Esophagus (tissue), 2 donors: ENCODE measurements around the gene CNTNAP5. TPM values are rescaled to one million over a fixed set of nuclear protein-coding genes. Genes with fewer than 3 reads are reported as not detected.

Source experiments
- H3K27ac ChIP-seq, 2 donors: one replicate each; pipeline ENCODE4 v1.5.1; 2013; ENCODE audit warnings: low read depth in 2 of 2, mild to moderate bottlenecking in 2 of 2, inconsistent platforms in 1 of 2, low read length in 1 of 2, moderate library complexity in 1 of 2
- H3K27me3 ChIP-seq, 2 donors: one replicate each; pipeline ENCODE4 v1.6.1; 2013; ENCODE audit warnings: low read length in 2 of 2, control low read depth in 1 of 2, mild to moderate bottlenecking in 1 of 2; ENCODE audit not compliant: insufficient read depth in 2 of 2, control insufficient read depth in 1 of 2
- H3K36me3 ChIP-seq, 2 donors: one replicate each; pipeline ENCODE4 v1.6.1; 2013; ENCODE audit warnings: low read length in 1 of 2; ENCODE audit not compliant: control insufficient read depth in 2 of 2, insufficient read depth in 2 of 2
- H3K4me1 ChIP-seq, 2 donors: one replicate each; pipeline ENCODE4 v1.6.1; 2013; ENCODE audit warnings: low read length in 1 of 2; ENCODE audit not compliant: control insufficient read depth in 2 of 2, insufficient read depth in 2 of 2
- H3K4me3 ChIP-seq, 2 donors: one replicate each; pipeline ENCODE4 v1.5.1; 2013; ENCODE audit warnings: low read length in 2 of 2, mild to moderate bottlenecking in 2 of 2, low read depth in 1 of 2, moderate library complexity in 1 of 2
- H3K9me3 ChIP-seq, 2 donors: one replicate each; pipeline ENCODE4 v1.6.1; 2013; ENCODE audit warnings: mild to moderate bottlenecking in 2 of 2, low read depth in 1 of 2, low read length in 1 of 2, moderate library complexity in 1 of 2; ENCODE audit not compliant: control insufficient read depth in 2 of 2, insufficient read depth in 1 of 2
- WGBS, 2 donors: extraction: QIAGEN DNeasy Blood & Tissue Kit; methylation state at CpG; one replicate each; pipeline ENCODE4 v1.1.7; 2013; 5-methylcytosine and 5-hydroxymethylcytosine counted together
- polyA plus RNA-seq, 2 donors: library from polyadenylated mRNA; stranded (reverse); fragments of 200-250 nt; gene quantifications; one replicate each; pipeline ENCODE4 v1.2.3, GENCODE V29; 2013
- donor health status: healthy with polysubstance abuse.
- donor health status: Bipolar disorder and iron deficiency.

CNTNAP5 gene
- polyA plus RNA-seq, 2 donors, result not detected

- no peak overlapping the region for H3K27ac ChIP-seq
- no peak overlapping the region for H3K4me3 ChIP-seq
- no peaks in the 10 kb centered on the region for H3K9me3 ChIP-seq
- no peaks in the 10 kb centered on the region for H3K36me3 ChIP-seq
- no peaks in the 10 kb centered on the region for H3K4me1 ChIP-seq
- WGBS, 2 donors, result 39 to 59% methylated on average over 2 of the region's 2 CpGs
- H3K27me3 ChIP-seq, result no peaks in the 10 kb centered on the region
Measured at GRCh38 chr2:124088616-124089015, 63.5 kb downstream of the CNTNAP5 start.

- H3K27ac ChIP-seq, result no peak overlapping the region
- WGBS, 2 donors, result 53 to 72% methylated on average over 5 of the region's 5 CpGs
- H3K4me3 ChIP-seq, result no peak overlapping the region
Measured at GRCh38 chr2:124091721-124092120, 66.6 kb downstream of the CNTNAP5 start.

GRCh38 chr2:124092651-124093050 is 67.6 kb downstream of the CNTNAP5 start:
- H3K27me3 ChIP-seq, result no peaks in the 10 kb centered on the region
- H3K4me1 ChIP-seq, result no peaks in the 10 kb centered on the region
- no peak overlapping the region for H3K4me3 ChIP-seq
- 36 to 57% methylated on average over 2 of the region's 2 CpGs for WGBS, 2 donors
- H3K9me3 ChIP-seq, result no peaks in the 10 kb centered on the region
- H3K36me3 ChIP-seq, result no peaks in the 10 kb centered on the region
- H3K27ac ChIP-seq, result no peak overlapping the region

More at GRCh38 chr2:124091721-124092120, 66.6 kb downstream of the CNTNAP5 start:
- Histone ChIP-seq H3K36me3 (no peaks in the 10 kb centered on the region), H3K27me3 (no peaks in the 10 kb centered on the region), H3K4me1 (no peaks in the 10 kb centered on the region), H3K9me3 (no peaks in the 10 kb centered on the region)

- 66 to 74% methylated on average over 1 of the region's 1 CpG for WGBS, 2 donors
- Histone ChIP-seq H3K4me1 (no peaks in the 10 kb centered on the region), H3K27me3 (no peaks in the 10 kb centered on the region), H3K36me3 (no peaks in the 10 kb centered on the region), H3K9me3 (peaks cover 0 to 3% of the 10 kb centered on the region in 2 donors), H3K27ac (no peak overlapping the region), H3K4me3 (no peak overlapping the region)
Measured at GRCh38 chr2:124104914-124105313, 79.8 kb downstream of the CNTNAP5 start.

GRCh38 chr2:124112206-124112605 is 87.1 kb downstream of the CNTNAP5 start:
- Histone ChIP-seq H3K9me3 (peaks cover 0 to 3% of the 10 kb centered on the region in 2 donors), H3K27ac (no peak overlapping the region), H3K27me3 (no peaks in the 10 kb centered on the region), H3K4me3 (no peak overlapping the region), H3K36me3 (no peaks in the 10 kb centered on the region), H3K4me1 (no peaks in the 10 kb centered on the region)

GRCh38 chr2:124112966-124113365 is 87.9 kb downstream of the CNTNAP5 start:
- Histone ChIP-seq H3K9me3 (peaks cover 0 to 3% of the 10 kb centered on the region in 2 donors), H3K27ac (no peak overlapping the region), H3K4me1 (no peaks in the 10 kb centered on the region), H3K27me3 (no peaks in the 10 kb centered on the region), H3K36me3 (no peaks in the 10 kb centered on the region), H3K4me3 (no peak overlapping the region)
- WGBS, 2 donors, result 29 to 41% methylated on average over 2 of the region's 2 CpGs

GRCh38 chr2:124120246-124120645 is 95.2 kb downstream of the CNTNAP5 start:
- Histone ChIP-seq H3K4me1 (no peaks in the 10 kb centered on the region), H3K36me3 (no peaks in the 10 kb centered on the region), H3K27ac (no peak overlapping the region), H3K27me3 (no peaks in the 10 kb centered on the region), H3K4me3 (no peak overlapping the region), H3K9me3 (peaks cover 3 to 5% of the 10 kb centered on the region in 2 donors)
- WGBS, 2 donors, result 73 to 83% methylated on average over 1 of the region's 1 CpG

- 78 to 88% methylated on average over 5 of the region's 5 CpGs for WGBS, 2 donors
Measured at GRCh38 chr2:124121106-124121505, 96.0 kb downstream of the CNTNAP5 start.

GRCh38 chr2:124121760-124122275 is 96.7 kb downstream of the CNTNAP5 start:
- H3K27me3 ChIP-seq, result no peaks in the 10 kb centered on the region
- H3K9me3 ChIP-seq, result peaks cover 3 to 5% of the 10 kb centered on the region in 2 donors
- WGBS, 2 donors, result 87 to 90% methylated on average over 3 of the region's 3 CpGs
- no peak overlapping the region for H3K27ac ChIP-seq
- H3K36me3 ChIP-seq, result no peaks in the 10 kb centered on the region
- no peak overlapping the region for H3K4me3 ChIP-seq
- H3K4me1 ChIP-seq, result no peaks in the 10 kb centered on the region

More at GRCh38 chr2:124121106-124121505, 96.0 kb downstream of the CNTNAP5 start:
- no peaks in the 10 kb centered on the region for H3K27me3 ChIP-seq
- no peak overlapping the region for H3K4me3 ChIP-seq
- H3K27ac ChIP-seq, result no peak overlapping the region
- H3K4me1 ChIP-seq, result no peaks in the 10 kb centered on the region
- H3K36me3 ChIP-seq, result no peaks in the 10 kb centered on the region
- peaks cover 3 to 5% of the 10 kb centered on the region in 2 donors for H3K9me3 ChIP-seq

- Histone ChIP-seq H3K4me1 (no peaks in the 10 kb centered on the region), H3K27ac (no peak overlapping the region), H3K9me3 (peaks cover 3 to 5% of the 10 kb centered on the region in 2 donors), H3K36me3 (no peaks in the 10 kb centered on the region), H3K4me3 (no peak overlapping the region), H3K27me3 (no peaks in the 10 kb centered on the region)
- WGBS, 2 donors, result 75 to 91% methylated on average over 1 of the region's 1 CpG
Measured at GRCh38 chr2:124122340-124122739, 97.3 kb downstream of the CNTNAP5 start.
